IPS-20b (cell line): Measurements from ENCODE around the gene MIB2.

Source experiments
- H3K27ac ChIP-seq: one replicate; pipeline ENCODE4 v1.5.1; 2013; ENCODE audit warnings: low read length
- H3K27me3 ChIP-seq: 2 replicates; pipeline ENCODE4 v1.6.1; 2013; ENCODE audit warnings: mild to moderate bottlenecking, low read length, inconsistent platforms; ENCODE audit not compliant: insufficient read depth
- H3K36me3 ChIP-seq: 2 replicates; pipeline ENCODE4 v1.6.1; 2013; ENCODE audit warnings: low read depth, mild to moderate bottlenecking, inconsistent platforms, low read length, moderate library complexity; ENCODE audit not compliant: insufficient read depth
- H3K4me1 ChIP-seq: 2 replicates; pipeline ENCODE4 v1.6.1; 2013; ENCODE audit warnings: mild to moderate bottlenecking, control low read depth, inconsistent platforms, low read length, moderate library complexity; ENCODE audit not compliant: insufficient read depth
- H3K4me3 ChIP-seq: 2 replicates; pipeline ENCODE4 v1.5.1; 2013; ENCODE audit warnings: mild to moderate bottlenecking, low read length, inconsistent platforms
- H3K9ac ChIP-seq: 2 replicates; pipeline ENCODE4 v1.6.1; 2013; ENCODE audit warnings: low read depth, mild to moderate bottlenecking, inconsistent platforms, low read length, moderate library complexity
- H3K9me3 ChIP-seq: 2 replicates; pipeline ENCODE4 v1.6.1; 2013; ENCODE audit warnings: mild to moderate bottlenecking, low read depth, low read length, inconsistent platforms; ENCODE audit not compliant: insufficient read depth

Gene MIB2

GRCh38 chr1:1619917-1620361 lies 4.6 kb downstream of the MIB2 start:
- no peaks in the 10 kb centered on the region for H3K4me1 ChIP-seq
- H3K27ac ChIP-seq = no peak overlapping the region
- H3K4me3 ChIP-seq = no peak overlapping the region
- peaks cover 7% of the 10 kb centered on the region; the same call in 1 of the 2 replicates for H3K36me3 ChIP-seq
- no peak overlapping the region for H3K9ac ChIP-seq
- H3K27me3 ChIP-seq = no peaks in the 10 kb centered on the region
- no peaks in the 10 kb centered on the region for H3K9me3 ChIP-seq

DNA sequence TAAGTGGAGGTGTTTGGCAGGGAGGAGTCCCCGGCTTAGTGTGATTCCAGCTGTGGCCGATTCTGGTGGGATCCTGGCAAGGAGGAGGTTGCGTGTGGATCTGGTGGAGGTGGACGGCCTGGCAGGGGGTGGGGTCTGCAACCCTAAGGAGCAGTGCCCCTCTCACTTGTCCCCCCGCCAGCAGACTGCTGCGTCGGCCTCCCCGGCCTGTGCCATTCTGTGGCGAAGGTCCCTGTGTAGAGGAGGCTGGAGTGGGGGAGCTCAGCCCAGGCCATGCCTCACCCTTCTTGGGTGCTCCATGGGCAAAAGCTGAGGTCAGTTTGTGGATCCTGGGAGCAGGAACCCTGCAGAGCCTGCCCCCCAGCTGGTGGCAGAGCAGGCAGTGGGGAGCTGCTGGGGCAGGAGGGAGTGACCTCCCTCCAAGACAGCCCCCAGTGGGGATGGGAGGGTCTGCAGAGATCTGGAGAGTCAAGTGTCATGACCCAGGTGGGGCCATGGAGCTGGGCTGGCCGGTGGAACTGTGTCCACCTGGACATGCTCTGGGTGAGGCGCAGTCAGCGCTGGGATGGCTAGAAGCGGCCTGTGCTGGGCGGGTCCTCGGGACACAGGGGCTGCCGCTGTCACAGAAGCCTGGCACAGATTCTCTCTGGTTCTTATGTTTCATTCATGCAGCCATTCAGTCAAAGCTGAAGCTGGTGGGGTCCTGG lies 5.3 kb downstream of the MIB2 start:
- H3K27me3 ChIP-seq = no peaks in the 10 kb centered on the region
- H3K4me3 ChIP-seq = no peak overlapping the region
- H3K9ac ChIP-seq = no peak overlapping the region

GRCh38 chr1:1621173-1622009 lies 6.1 kb downstream of the MIB2 start:
- Histone ChIP-seq H3K36me3 (peaks cover 7% of the 10 kb centered on the region; the same call in 1 of the 2 replicates), H3K9me3 (no peaks in the 10 kb centered on the region), H3K27me3 (no peaks in the 10 kb centered on the region), H3K27ac (no peak overlapping the region), H3K9ac (no peak overlapping the region), H3K4me3 (no peak overlapping the region), H3K4me1 (no peaks in the 10 kb centered on the region)

More for the DNA sequence above, 5.3 kb downstream of the MIB2 start:
- H3K4me1 ChIP-seq = no peaks in the 10 kb centered on the region
- H3K36me3 ChIP-seq = peaks cover 7% of the 10 kb centered on the region; the same call in 1 of the 2 replicates
- H3K27ac ChIP-seq = no peak overlapping the region
- no peaks in the 10 kb centered on the region for H3K9me3 ChIP-seq

DNA sequence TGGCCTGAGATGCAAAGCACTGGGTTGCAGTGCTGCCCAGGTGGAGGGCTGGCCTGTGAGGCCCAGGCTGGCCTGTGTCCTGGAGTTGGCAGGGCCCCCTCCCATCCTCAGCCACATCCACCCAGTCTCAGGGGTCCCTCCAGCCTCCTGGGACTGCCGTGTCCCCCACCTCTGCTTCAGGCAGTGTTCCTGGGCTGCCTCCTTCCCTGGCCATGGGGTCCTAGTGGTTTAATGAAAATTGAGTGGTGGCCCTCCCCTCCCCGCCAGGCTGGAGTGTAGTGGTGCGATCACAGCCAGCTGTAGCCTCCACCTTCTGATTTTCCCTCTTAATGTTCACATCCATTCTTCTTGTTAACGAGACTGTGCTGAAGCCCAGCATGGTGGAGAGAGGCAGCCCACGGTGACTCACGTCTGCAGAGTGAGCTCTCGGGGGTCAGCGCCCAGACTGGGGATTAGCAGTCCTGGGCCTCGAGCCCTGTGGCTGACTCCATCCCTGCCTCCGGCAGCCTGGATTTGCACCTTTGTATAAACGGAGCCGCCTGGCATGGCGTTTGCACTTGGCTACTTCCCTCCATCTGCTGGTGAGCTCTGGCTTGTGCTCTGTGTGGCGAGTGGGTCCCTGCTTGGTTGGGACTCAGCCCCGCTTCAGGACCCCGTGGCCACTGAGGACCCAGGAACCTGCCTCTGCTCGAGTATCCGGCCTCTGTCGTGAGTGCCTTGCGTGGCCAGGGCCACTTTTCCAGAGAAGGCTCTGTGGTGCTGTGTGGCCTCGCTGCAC lies 6.9 kb downstream of the MIB2 start:
- Histone ChIP-seq H3K4me3 (no peak overlapping the region), H3K9me3 (no peaks in the 10 kb centered on the region), H3K27ac (no peak overlapping the region), H3K36me3 (peaks cover 6% of the 10 kb centered on the region; the same call in 1 of the 2 replicates), H3K4me1 (no peaks in the 10 kb centered on the region), H3K9ac (no peak overlapping the region), H3K27me3 (no peaks in the 10 kb centered on the region)

GRCh38 chr1:1622788-1623094 lies 7.4 kb downstream of the MIB2 start:
- H3K4me1 ChIP-seq = no peaks in the 10 kb centered on the region
- no peak overlapping the region for H3K27ac ChIP-seq
- H3K27me3 ChIP-seq = no peaks in the 10 kb centered on the region

GRCh38 chr1:1623181-1623630 lies 7.9 kb downstream of the MIB2 start:
- H3K27ac ChIP-seq = no peak overlapping the region
- no peak overlapping the region for H3K4me3 ChIP-seq
- no peaks in the 10 kb centered on the region for H3K27me3 ChIP-seq
- H3K36me3 ChIP-seq = no peaks in the 10 kb centered on the region
- H3K9ac ChIP-seq = no peak overlapping the region
- H3K4me1 ChIP-seq = no peaks in the 10 kb centered on the region
- no peaks in the 10 kb centered on the region for H3K9me3 ChIP-seq

More at GRCh38 chr1:1622788-1623094, 7.4 kb downstream of the MIB2 start:
- Histone ChIP-seq H3K9me3 (no peaks in the 10 kb centered on the region), H3K9ac (no peak overlapping the region), H3K36me3 (peaks cover under 1% of the 10 kb centered on the region; the same call in 1 of the 2 replicates), H3K4me3 (no peak overlapping the region)

- Histone ChIP-seq H3K27ac (no peak overlapping the region), H3K4me3 (no peak overlapping the region), H3K4me1 (no peaks in the 10 kb centered on the region), H3K9ac (no peak overlapping the region), H3K9me3 (no peaks in the 10 kb centered on the region), H3K27me3 (no peaks in the 10 kb centered on the region), H3K36me3 (no peaks in the 10 kb centered on the region)
Observed at GRCh38 chr1:1623631-1624442, 8.5 kb downstream of the MIB2 start.

GRCh38 chr1:1624443-1625403 lies 9.4 kb downstream of the MIB2 start:
- H3K4me3 ChIP-seq = no peak overlapping the region

DNA sequence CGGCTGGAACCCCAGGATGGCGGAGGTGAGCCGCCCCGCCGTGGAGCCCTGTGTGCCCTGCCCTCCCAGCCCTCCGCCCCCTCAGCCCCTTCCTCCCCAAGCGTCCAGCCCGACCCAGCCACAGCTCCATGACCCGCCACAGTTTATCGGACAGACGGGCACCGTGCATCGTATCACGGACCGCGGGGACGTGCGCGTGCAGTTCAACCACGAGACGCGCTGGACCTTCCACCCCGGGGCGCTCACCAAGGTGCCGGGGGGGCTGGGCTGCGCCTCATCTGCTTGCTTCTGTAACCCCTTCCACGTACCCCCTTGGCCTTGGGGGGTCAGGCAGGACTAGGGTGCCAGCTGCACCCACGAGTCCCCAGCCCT lies 10.1 kb downstream of the MIB2 start:
- H3K9me3 ChIP-seq = no peaks in the 10 kb centered on the region
- H3K9ac ChIP-seq = no peak overlapping the region
- no peaks in the 10 kb centered on the region for H3K4me1 ChIP-seq
- H3K4me3 ChIP-seq = no peak overlapping the region
- peaks cover 3% of the 10 kb centered on the region; the same call in 1 of the 2 replicates for H3K27me3 ChIP-seq
- H3K36me3 ChIP-seq = no peaks in the 10 kb centered on the region
- H3K27ac ChIP-seq = no peak overlapping the region

More at GRCh38 chr1:1624443-1625403, 9.4 kb downstream of the MIB2 start:
- H3K27ac ChIP-seq = no peak overlapping the region
- no peaks in the 10 kb centered on the region for H3K9me3 ChIP-seq
- no peak overlapping the region for H3K9ac ChIP-seq
- no peaks in the 10 kb centered on the region for H3K36me3 ChIP-seq
- no peaks in the 10 kb centered on the region for H3K4me1 ChIP-seq
- no peaks in the 10 kb centered on the region for H3K27me3 ChIP-seq

GRCh38 chr1:1625824-1626206 lies 10.5 kb downstream of the MIB2 start:
- Histone ChIP-seq H3K27me3 (peaks cover 7% of the 10 kb centered on the region; the same call in 1 of the 2 replicates), H3K4me3 (no peak overlapping the region), H3K4me1 (no peaks in the 10 kb centered on the region), H3K27ac (no peak overlapping the region), H3K36me3 (no peaks in the 10 kb centered on the region), H3K9me3 (no peaks in the 10 kb centered on the region), H3K9ac (no peak overlapping the region)
